Epidermal melanocyte (primary cell): ENCODE results near the gene SYNDIG1.

Experiments
- DNase-seq: peaks from one replicate; pipeline ENCODE4 v3.0.0; 2011; ENCODE audit warnings: low spot score; ENCODE audit not compliant: insufficient read length

The SYNDIG1 gene

DNA sequence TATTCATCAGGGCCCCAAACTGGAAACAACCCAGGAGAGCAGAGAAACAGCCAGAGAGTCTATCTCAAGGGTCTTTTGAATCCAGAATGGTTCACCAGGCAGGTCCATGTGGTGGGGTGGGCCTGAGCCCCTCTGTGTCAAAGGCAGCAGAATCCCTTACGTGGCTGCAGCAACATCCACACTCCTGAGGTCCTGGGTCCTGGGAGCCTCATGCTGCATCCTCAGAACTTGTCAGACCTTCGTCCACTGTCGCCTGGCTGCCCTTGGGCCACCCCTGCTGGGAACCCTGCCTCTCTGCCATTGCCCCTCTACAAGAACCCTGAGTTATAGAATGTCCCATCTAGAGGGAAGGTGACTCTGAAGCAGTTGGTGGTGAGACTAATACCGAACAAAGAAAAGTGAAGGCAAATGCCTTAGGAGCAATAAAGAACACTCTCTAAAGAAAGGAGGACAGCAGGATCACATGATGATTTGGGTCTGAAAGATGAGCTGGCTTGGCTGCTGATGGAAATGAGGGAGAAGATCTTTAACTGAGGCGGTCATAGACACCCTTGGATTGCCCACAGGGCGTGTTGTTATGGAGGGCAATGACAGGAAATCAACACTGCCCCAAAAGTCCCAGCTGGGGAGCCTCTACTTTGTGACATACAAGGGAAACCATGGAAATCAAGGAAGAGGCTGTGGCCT, 161.2 kb downstream of the SYNDIG1 start:
- no peak for DNase-seq

DNA sequence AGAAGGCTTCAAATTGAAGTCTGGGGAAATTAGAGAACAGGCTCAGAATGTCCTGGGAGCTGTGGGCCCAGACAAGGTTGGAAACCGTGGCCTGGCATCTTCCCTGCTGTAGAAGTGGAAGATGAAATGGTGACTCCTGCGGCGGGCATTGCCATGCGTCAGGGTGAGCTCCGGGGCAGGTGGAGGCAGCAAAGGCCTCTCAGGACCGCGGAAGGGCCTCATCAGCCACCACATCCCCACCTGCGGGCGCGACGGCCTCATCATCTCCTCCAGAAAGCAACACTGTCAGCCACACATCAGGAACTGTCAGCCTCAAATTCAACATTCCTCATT, 161.7 kb downstream of the SYNDIG1 start:
- DNase-seq, result no peak

DNA sequence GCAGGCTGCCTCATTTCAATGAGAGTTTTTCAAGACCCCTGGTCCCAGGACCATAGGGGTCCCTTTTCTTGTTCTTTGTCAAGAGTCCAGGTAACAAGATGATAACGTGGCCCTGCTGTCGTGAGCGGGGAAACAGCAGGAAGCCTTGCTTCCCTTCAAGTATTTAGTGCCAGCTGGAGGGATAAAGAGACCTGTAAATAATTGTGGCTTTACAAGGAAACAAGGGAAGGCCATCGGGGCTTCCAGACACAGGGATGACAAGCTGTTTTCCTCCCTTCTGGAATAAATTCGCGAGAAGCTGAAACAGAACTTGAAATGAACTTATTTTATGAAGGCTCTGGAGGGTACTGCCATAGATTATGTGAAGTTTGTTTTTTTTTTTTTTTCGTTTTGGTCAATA, 163.2 kb downstream of the SYNDIG1 start:
- DNase-seq, result no peak

DNA sequence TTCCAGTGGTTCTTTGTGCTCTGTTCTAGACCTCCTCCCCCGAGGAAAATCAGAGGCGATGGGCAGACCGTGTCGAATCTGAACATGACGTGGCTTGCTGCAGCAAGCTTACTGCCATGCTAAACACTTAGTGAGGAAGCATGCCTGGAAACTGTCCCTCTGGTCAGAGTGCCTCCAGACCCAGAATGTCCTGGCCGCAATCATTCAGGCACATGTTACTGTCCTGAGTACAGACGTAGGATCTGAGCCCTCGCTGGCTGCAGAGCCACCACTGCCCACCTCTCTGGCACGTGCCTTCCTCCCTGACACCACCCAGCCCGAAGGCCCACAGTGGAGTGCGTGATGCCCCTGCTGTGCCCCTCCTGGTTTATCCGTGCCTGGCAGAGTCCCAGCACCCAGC, 163.6 kb downstream of the SYNDIG1 start:
- DNase-seq, result no peak

DNA sequence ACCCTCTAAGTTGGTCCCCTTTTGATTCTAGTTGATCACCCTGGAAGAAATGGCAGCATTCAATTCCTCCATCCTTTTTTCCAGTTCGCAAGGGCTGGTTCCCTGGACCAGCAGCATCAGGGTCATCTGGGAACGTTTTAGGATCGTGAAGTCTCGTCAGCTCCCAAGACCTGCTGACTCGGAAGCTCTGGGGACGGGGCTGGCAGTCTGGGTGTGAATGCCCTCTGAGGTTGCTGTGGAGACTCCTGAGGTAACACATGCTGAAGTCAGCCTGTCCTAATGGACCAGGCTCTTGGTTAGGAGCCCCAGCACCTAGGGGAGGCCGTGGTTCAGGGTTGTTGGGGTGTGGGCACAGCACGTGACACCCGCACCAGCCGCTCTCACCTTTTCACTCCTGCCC, 164.1 kb downstream of the SYNDIG1 start:
- DNase-seq, result no peak

DNA sequence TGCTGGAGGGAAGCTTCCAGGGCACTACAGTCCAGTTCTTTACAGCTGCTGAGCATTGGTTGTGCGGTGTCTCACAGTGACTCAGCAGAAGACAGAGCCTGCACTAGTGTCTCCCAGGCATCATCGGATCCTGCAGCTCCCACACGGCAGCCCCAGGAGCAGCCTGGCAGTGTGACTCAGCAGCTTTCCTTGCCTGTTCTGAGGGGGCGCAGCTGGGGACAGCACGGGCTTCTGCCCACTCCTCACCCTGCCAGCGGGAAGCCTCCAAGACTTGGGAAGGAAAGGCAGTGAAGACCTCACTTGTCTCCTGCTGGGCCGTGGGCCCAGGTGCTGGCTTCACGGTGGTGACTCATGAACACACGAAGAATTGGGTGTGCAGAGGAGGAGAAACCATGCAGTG, 165.4 kb downstream of the SYNDIG1 start:
- no peak for DNase-seq

DNA sequence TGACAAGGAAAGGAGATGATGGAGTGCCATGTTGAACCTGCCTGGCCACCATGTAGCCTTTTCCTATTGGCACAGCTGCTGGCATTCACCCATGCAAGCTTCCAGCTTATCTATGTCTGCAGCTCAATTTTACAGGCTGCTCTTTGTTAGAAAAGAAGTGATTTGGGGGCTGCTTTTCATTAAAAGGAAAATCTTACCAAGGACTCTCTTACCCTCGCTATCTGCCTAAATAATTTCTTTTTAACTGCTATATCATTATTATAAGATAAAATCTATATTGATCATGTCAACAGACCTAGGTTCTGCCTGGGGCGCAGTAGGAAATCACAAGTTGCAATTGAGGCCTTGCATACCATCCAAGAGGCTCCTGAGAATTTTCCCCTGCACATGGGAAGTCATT, 167.2 kb downstream of the SYNDIG1 start:
- no peak for DNase-seq

DNA sequence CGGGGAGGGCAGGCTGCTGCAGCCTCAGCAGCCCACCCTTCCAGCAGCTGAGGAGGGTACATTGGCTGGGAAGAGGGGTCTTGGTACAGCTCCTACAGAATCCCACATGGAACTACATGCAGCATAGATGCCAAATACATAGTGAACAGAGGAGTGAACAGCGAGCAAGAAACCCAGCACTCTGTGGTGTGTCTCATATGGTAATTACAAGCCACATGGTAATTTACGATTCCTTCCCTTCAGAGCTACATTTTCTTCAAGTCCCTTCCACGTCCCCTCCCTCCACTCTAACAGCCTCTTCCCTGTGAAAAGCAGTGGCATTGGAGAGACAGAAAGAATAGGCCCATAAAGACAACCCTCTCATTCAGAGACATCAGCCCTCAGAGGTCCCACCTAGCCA, 167.7 kb downstream of the SYNDIG1 start:
- DNase-seq, result no peak

DNA sequence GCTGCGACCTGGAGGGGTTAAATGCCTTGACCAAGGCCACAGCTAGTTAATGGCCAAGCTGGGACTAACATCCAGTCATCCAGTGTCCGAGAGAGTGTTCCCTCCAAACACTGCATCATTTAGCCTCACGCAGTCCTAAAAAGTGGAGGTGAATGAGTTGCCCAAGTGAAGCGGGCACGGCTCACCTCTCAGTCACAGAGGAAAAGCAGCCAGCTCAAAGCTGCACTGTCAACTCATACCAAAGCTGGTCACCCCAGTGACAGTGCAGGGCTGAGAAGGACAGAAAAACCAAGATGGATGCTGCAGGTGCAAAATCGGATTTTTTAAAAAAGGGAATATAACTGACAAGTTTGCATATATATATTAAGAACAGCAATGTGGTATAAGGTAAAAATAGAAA, 168.5 kb downstream of the SYNDIG1 start:
- no peak for DNase-seq

DNA sequence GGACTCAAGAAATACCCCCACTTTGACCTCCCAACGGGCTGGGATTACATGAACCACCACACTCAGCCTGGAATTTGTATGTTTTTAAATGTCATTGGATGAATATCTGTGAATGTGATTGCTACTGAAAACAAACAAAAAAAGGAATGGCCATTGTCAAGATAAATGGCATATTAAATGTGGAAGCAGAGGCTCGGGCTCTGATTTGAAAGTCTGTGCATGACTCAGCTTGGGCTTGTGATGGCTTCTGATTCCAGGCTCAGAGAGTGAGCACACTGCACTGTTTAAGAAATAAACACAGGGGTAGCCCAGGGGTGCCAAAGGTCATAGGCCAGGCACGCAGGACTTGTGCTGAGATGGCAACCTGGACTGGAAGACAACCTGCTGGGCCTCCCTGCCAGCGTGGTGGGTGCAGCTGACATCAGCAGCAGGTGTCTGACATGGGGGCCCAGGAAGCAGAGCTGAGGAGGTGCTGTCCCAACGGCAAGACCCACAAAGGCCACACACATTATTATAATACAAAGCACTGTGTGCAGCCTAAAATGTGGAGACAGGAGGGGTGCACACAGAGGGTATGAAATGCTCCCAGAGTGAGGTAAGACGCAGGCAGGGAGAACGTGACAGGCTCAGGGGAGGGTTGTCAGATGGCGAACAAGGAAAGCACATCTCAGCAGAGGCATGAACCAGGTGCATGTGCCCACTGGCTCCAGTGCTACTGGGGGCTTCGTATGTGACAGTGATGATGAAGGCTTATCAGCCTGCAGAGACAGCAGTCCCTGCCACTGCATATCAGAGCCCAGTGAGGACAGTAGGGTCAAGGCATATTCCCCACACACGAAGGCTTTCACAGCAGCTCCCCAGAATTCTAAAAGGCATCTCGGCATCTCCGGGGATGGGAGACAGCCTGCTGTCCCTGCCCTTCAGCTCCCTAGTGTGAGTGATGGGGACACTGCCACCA, 169.4 kb downstream of the SYNDIG1 start:
- DNase-seq, result no peak

DNA sequence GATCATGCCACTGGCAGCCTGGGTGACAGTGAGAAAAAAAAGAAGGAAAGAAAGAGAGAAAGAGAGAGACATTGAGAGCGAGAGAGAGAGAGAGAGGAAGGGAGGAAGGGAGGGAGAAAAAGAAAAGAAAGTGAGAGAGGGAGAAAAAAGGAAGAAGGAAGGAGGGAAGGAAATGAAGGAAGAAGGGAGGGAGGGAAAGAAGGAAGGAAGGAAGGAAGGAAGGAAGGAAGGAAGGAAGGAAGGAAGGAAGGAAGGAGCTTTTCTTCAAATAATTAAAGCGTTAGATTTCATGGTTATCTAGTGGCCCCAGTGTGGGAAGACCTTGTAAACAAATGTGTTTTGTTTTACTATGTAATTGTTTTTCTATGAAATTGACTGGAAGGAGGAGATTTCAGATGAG, 170.8 kb downstream of the SYNDIG1 start:
- no peak for DNase-seq

DNA sequence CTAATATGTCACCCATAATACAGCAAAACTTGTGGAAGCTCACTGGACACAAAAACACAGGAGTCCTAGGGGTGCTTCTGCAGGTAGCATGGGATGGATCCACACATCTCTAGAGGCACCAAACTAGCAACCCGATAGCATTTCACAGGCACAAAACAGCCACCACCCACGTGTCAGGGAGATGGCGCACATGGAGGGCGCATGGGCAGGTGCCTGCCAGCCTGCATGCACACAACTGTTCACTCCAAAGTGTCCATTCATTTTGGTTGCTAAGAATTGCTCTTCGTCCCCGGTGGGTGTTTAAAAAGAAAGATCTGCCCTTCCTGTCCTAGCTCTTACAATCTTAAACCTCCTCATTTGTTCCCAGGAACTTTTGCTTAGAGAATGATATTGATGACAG, 171.3 kb downstream of the SYNDIG1 start:
- no peak for DNase-seq

DNA sequence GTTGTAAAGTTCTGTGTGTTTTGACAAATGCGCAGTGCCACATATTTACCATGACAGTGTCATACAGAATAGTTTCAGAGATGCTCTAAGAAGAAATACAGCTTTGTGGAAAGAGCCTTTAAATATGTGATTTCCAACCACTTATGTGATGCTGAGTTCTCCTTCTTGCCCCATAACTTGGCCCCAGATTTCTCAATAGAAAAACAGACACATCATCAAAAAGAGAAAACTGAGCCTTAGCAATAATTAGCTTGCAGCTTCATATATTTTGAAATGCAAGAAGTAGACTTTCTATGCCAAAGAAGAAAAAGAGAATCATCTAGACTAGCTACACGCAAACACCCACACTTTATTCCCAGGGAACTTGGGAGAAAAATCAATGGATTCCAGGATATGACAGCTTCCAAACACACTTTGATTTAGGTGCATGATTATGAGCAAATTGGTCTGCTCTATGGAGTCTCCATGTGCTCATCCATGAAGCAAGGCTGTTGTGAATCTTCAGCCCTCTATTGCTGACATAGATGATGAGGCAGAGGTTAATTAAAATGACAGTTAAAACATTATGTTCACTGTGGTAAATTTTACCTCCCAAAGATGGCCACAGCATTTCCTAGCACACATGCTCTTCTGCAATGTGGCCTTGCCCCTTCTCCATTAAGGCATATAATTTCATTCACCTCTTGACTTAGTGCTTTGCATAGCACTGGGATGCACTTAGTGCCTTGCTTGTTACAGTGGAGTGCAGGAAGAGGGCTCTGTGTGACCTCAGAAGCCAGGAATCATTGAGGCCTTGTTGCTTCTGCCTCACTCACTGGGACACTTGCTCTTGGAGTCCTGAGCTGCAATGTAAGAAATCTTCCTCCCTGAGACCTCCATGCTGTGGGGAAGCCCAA, 174.6 kb downstream of the SYNDIG1 start:
- DNase-seq, result no peak

DNA sequence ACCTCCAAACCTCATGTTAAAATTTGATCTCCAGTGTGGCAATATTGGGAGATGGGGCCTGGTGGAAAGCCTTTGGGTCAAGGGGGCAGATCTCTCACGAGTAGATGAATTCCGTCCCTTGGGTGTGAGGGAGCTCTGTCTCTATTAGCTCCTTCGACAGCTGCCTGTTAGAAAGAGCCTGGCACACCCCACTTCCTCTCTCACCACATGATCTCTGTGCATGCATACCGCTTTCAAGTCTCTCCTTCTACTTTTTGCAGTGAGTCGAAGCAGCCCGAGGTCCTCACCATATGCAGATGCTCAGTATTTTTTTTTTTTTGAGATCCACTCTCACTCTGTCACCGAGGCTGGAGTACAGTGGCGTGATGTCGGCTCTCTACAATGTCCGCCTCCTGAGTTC, 176.9 kb downstream of the SYNDIG1 start:
- DNase-seq, result no peak

DNA sequence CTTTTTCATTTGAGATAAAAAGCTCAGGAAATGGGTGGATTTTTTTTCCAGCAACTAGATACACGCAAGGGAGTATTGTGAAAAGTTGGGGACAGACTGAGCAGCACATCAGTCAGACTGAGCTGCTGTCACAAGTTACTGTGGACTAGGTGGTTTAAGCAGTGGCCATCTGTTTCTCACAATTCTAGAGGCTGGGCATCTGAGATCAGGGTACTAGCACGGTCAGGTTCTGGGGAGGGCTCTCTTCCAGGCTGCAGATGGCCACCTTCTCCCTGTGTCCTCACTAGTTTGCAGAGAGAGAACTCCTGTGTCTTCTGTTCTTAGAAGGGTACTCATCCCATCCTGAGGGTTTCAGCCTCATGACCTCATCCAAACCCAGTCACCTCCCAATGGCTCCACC, 178.3 kb downstream of the SYNDIG1 start:
- no peak for DNase-seq

DNA sequence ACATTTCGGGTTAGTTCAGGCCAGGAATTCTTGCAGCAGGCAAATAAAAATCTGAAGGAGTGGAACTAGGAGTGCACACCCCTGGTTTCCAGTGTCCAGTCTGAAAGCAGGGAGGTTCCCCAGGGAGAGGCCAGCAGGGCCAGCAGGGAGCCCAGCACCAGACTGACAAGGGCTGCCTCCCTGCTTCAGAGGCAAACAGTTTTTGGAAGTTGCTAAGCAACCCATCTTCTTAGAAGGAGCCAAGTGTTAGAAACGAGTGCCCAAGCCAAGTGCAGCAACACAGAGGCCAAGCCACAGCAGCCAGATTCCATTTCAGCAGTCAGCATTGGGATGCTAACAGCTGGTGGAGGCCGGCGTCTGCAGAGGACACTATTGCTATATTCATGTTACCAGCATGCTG, 179.1 kb downstream of the SYNDIG1 start:
- DNase-seq, result no peak

DNA sequence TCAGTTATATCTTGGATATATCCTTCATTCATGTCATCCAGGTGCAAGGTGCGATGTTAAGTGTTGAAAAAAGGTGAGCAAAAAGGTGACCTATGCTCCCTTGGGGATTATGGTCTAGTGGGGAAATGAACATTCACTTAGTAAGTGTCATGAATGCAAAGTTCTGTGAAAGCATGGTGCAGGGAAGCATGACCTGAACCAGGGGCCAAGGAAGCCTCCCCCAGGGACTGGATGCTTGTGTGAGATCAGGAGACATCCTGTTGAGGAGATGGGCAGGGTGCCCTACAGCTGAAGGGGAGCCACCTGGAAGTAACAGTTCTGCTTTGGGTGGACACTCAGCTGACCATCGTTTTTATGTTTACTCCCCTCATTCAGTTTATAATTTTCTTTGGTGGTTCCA, 179.5 kb downstream of the SYNDIG1 start:
- DNase-seq, result no peak

DNA sequence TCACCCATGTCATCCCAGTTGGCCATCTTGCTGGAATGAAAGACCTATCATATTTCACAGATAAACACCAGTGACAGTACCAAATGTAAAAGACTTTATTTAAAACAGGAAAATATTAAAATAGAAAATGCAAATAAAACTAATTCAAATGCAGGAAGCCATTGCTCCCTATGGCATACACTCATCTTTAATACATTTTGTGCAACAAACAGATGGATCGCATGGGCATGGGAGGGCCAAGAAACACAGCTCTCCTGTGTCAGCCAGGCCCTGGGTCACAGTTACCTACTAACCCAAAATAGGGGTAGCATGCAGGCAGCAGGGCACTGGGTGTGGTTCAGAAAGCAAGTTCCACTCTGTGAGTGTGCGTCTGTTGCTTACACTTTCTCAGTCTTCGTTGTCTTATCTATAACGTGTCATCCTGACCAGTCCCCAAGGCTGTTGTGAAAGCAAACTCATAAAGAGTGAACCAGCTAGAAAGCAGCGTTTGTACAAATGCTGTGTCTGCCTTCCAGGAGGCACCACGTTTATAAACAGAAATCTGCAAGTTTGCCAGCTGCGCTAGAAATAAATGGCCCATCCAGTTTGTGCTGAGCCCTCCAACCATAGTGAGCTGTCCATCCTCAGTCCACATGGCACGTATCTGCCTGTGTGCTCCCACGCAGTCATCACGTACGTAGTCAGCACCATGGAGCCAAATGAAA, 180.5 kb downstream of the SYNDIG1 start:
- DNase-seq, result no peak

DNA sequence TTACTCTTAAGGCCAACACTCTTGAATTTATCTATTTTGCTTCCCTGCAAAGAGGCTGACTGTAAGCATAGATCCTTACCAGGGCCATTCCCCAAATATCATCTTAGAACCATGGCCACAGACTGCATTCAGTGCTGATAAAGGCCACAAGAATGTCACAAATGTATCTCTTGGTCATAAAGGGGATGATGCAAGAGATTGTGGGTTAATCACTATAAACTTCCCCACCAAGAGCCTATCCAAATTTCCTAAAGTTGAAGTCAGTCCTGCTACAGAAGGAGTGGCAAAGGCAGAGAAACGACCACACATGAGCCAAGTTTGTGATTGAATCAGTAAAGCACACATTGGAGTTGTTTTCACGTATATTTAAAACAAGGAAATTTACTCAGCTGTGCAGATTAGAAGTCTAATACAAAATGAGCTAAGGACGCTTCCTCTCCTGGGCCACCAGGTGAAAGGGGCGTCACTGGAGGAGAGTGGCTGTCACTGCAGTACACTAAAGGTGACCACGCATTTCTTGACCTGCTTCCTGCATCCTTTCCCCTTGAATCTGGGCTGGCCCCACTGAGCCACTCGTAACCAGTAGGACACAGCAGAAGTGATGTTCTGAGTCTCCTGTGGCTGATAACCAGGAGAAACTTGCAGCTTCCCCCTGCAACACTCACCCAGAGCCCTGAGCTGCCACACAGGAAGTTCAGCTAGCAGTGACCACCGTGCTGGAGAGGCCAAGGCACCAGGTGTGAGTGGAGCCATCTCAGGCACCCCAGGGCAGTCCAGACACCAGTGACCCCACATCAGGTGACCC, 181.9 kb downstream of the SYNDIG1 start:
- no peak for DNase-seq

DNA sequence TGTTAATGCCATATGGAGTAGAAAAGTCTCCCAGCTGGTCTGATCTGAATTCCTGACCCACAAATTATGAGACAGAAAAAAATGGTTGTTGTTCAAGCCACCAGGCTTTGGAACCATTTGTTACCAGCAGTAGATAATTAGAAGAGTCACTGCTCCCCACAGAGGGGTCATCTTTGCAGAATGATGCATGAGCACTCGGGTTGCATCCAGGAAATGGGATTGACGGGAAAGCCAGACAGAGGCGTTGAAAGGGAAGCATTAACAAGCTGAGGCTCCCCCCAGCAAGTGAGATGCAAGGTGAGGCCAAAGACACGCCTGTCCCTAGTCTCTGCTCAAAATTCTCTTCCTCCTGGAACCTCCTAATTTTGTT, 182.5 kb downstream of the SYNDIG1 start:
- no peak for DNase-seq

DNA sequence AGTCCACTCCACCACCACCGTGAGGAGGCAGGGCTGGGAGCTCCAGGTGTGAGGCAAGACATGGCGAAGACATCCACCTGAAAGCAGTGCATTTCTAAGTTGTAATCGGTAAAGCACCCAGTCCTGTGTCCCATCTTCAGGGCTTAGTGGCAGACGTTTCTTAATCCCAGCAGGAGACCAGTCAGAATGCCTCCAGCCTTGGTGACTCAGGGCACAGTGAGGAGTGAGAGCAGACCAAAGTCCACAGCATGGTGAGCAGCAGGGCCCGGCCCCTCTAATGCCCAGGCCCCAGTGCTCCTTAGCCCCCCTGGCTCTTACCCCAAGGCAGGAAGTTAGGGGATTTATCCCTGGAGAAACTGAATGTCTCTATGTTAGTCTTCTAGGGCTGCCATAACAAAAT, 183.9 kb downstream of the SYNDIG1 start:
- DNase-seq, result no peak
